ENCODE measurements around the gene ADAMTS15. TPM values are rescaled to one million over a fixed set of nuclear protein-coding genes. Genes with fewer than 3 reads are reported as not detected.

The ADAMTS15 gene
- total RNA-seq, 1 donor: 4.3 TPM

DNA sequence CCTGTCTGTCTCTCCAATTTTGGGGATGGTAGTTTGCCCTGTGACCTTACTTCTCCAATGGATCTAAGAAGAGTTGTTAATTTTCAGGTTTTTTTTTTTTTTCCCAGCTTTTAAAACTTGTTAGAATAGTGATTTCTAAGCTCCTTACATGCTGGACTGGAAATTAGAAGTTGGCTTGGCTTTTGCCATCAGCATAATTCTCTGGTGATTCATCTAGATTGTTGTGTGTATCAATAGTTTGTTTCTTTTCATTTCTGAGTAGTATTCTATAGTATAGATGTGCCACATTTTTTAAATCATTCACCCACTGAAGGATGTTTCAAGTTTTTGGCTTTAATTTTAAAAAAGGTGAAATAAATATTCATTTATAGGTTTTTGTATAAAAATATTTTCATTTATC, 51.4 kb downstream of the ADAMTS15 start:
- no peak for DNase-seq (ENCODE audit: insufficient read length, low spot score, missing footprints)
- Histone ChIP-seq H3K4me2 (ENCODE audit: insufficient read depth, low read length) (no peak overlapping the region), H2AFZ (ENCODE audit: low read length) (no peak overlapping the region), H3K36me3 (ENCODE audit: insufficient read depth, low read length) (no peaks in the 10 kb centered on the region), H3K27ac (ENCODE audit: low read depth, low read length) (no peak overlapping the region), H4K20me1 (ENCODE audit: insufficient read depth, low read length) (no peaks in the 10 kb centered on the region), H3K79me2 (ENCODE audit: insufficient read depth, low read length) (no peaks in the 10 kb centered on the region), H3K4me3 (ENCODE audit: insufficient read depth, low read length) (no peak overlapping the region), H3K9me3 (ENCODE audit: low read depth, low read length) (no peaks in the 10 kb centered on the region), H3K4me1 (ENCODE audit: insufficient read depth, low read length) (peaks cover 3% of the 10 kb centered on the region), H3K27me3 (ENCODE audit: insufficient read depth, low read length) (no peaks in the 10 kb centered on the region)
- TF ChIP-seq, protein P1, sequence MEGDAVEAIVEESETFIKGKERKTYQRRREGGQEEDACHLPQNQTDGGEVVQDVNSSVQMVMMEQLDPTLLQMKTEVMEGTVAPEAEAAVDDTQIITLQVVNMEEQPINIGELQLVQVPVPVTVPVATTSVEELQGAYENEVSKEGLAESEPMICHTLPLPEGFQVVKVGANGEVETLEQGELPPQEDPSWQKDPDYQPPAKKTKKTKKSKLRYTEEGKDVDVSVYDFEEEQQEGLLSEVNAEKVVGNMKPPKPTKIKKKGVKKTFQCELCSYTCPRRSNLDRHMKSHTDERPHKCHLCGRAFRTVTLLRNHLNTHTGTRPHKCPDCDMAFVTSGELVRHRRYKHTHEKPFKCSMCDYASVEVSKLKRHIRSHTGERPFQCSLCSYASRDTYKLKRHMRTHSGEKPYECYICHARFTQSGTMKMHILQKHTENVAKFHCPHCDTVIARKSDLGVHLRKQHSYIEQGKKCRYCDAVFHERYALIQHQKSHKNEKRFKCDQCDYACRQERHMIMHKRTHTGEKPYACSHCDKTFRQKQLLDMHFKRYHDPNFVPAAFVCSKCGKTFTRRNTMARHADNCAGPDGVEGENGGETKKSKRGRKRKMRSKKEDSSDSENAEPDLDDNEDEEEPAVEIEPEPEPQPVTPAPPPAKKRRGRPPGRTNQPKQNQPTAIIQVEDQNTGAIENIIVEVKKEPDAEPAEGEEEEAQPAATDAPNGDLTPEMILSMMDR (IDR thresholded peaks at IDR 0.05; ENCODE audit: extremely low read depth, low read depth, low read length): no peak

DNA sequence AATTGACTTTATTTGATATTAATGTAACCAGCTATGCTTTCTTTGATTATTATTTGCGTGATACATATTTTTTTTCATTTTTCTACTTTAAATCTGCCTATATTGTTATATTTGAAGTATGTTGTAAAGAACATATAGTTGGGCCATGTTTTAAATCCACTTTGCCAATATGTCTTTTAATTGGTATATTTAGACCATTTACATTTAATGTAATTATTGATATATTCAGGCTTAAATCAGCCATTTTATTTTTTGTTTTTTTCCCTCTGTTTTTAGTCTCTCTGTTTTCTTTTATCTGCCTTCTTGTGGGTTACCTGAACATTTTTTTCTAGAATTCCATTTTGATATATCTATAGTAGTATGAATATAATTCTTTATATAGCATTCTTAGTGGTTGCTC, 55.9 kb downstream of the ADAMTS15 start:
- Histone ChIP-seq H3K4me3 (ENCODE audit: insufficient read depth, low read length) (no peak overlapping the region), H3K79me2 (ENCODE audit: insufficient read depth, low read length) (no peaks in the 10 kb centered on the region), H3K9me3 (ENCODE audit: low read depth, low read length) (no peaks in the 10 kb centered on the region), H2AFZ (ENCODE audit: low read length) (no peak overlapping the region), H3K27me3 (ENCODE audit: insufficient read depth, low read length) (no peaks in the 10 kb centered on the region), H4K20me1 (ENCODE audit: insufficient read depth, low read length) (no peaks in the 10 kb centered on the region), H3K4me1 (ENCODE audit: insufficient read depth, low read length) (peaks cover 3% of the 10 kb centered on the region), H3K36me3 (ENCODE audit: insufficient read depth, low read length) (no peaks in the 10 kb centered on the region), H3K4me2 (ENCODE audit: insufficient read depth, low read length) (no peak overlapping the region), H3K27ac (ENCODE audit: low read depth, low read length) (no peak overlapping the region)
- TF ChIP-seq, protein P1 (IDR thresholded peaks at IDR 0.05; ENCODE audit: extremely low read depth, low read depth, low read length): no peak
- DNase-seq (ENCODE audit: insufficient read length, low spot score, missing footprints): no peak

DNA sequence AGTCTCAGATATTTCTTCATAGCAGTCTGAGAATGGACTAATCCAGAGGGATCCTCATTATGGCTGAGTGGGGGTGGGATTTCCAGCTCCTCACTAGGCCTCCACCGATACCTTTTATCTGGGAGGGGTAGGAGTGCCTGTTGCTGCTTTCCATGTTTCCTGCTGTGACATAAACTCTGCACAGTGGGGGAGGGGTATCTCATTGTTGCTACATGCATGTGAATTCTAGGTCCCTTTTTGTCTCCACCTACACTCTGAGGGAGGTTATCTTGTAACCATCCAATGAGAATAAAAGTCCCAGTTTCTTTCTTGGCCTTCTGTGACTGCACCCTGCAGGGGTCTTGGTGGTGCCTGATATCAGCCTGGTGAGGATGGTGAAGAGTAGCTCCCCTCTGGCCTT, 60.5 kb downstream of the ADAMTS15 start:
- H3K4me1 ChIP-seq (ENCODE audit: insufficient read depth, low read length): peaks cover 10% of the 10 kb centered on the region
- H4K20me1 ChIP-seq (ENCODE audit: insufficient read depth, low read length): no peaks in the 10 kb centered on the region
- no peaks in the 10 kb centered on the region for H3K36me3 ChIP-seq (ENCODE audit: insufficient read depth, low read length)
- H3K27me3 ChIP-seq (ENCODE audit: insufficient read depth, low read length): no peaks in the 10 kb centered on the region
- no peak overlapping the region for H2AFZ ChIP-seq (ENCODE audit: low read length)
- no peak overlapping the region for H3K4me2 ChIP-seq (ENCODE audit: insufficient read depth, low read length)
- H3K27ac ChIP-seq (ENCODE audit: low read depth, low read length): no peak overlapping the region
- H3K79me2 ChIP-seq (ENCODE audit: insufficient read depth, low read length): no peaks in the 10 kb centered on the region
- H3K4me3 ChIP-seq (ENCODE audit: insufficient read depth, low read length): no peak overlapping the region
- TF ChIP-seq, protein P1 (IDR thresholded peaks at IDR 0.05; ENCODE audit: extremely low read depth, low read depth, low read length): no peak
- DNase-seq (ENCODE audit: insufficient read length, low spot score, missing footprints): peak; percentile 21
- no peaks in the 10 kb centered on the region for H3K9me3 ChIP-seq (ENCODE audit: low read depth, low read length)

DNA sequence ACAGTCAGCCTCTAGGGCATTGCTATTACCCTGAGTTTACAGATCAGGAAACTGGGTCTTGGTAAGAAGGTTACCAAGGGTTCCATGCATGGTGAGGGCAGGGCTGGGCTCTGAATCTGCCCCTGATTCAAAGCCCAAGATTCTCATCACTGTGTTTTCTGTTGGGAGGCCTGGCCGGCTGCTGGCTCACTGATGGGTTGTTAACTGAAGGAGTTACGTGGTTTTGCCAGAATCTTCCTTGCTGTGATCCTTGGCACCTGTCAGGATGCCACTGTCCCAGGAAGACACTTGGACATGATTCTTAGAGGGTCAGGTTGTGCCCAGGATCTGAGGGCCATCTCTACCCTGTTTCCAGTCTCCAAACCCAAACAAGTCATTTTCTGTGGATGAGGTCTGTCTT, 61.5 kb downstream of the ADAMTS15 start:
- no peak overlapping the region for H3K4me3 ChIP-seq (ENCODE audit: insufficient read depth, low read length)
- peak overlapping the region; percentile 24 for H3K27ac ChIP-seq (ENCODE audit: low read depth, low read length)
- H3K27me3 ChIP-seq (ENCODE audit: insufficient read depth, low read length): no peaks in the 10 kb centered on the region
- TF ChIP-seq, protein P1 (IDR thresholded peaks at IDR 0.05; ENCODE audit: extremely low read depth, low read depth, low read length): no peak
- H4K20me1 ChIP-seq (ENCODE audit: insufficient read depth, low read length): no peaks in the 10 kb centered on the region
- H2AFZ ChIP-seq (ENCODE audit: low read length): peak overlapping the region; percentile 8
- no peaks in the 10 kb centered on the region for H3K79me2 ChIP-seq (ENCODE audit: insufficient read depth, low read length)
- H3K9me3 ChIP-seq (ENCODE audit: low read depth, low read length): no peaks in the 10 kb centered on the region
- H3K4me1 ChIP-seq (ENCODE audit: insufficient read depth, low read length): peaks cover 19% of the 10 kb centered on the region
- H3K4me2 ChIP-seq (ENCODE audit: insufficient read depth, low read length): no peak overlapping the region
- no peak for DNase-seq (ENCODE audit: insufficient read length, low spot score, missing footprints)
- no peaks in the 10 kb centered on the region for H3K36me3 ChIP-seq (ENCODE audit: insufficient read depth, low read length)

All from osteoblast (primary cell).